HEK293 (cell line): ENCODE measurements around the gene HOXC11.

ENCODE experiments used
- ATF2 ChIP-seq: fragments of 450-650 bp; formaldehyde crosslinking; IDR thresholded peaks from 2 replicates; pipeline ENCODE4 v1.5.1; 2016; ENCODE audit warnings: missing biosample characterization, missing genetic modification characterization, low read depth
- BCL11B ChIP-seq: fragments of 450-650 bp; formaldehyde crosslinking; IDR thresholded peaks from 2 replicates; pipeline ENCODE4 v1.5.1; 2016; ENCODE audit warnings: low read depth, missing biosample characterization, missing genetic modification characterization
- BCL6B ChIP-seq: fragments of 450-650 bp; formaldehyde crosslinking; IDR thresholded peaks from 2 replicates; pipeline ENCODE4 v1.5.1; 2017; ENCODE audit warnings: missing biosample characterization, missing genetic modification characterization
- HIC1 ChIP-seq: fragments of 450-650 bp; formaldehyde crosslinking; IDR thresholded peaks from 2 replicates; pipeline ENCODE4 v1.5.1; 2016; ENCODE audit warnings: missing biosample characterization, missing genetic modification characterization
- KLF1 ChIP-seq: fragments of 450-650 bp; formaldehyde crosslinking; IDR thresholded peaks from 2 replicates; pipeline ENCODE4 v1.5.1; 2016; ENCODE audit warnings: missing biosample characterization, missing genetic modification characterization
- PRDM4 ChIP-seq: fragments of 450-650 bp; formaldehyde crosslinking; IDR thresholded peaks from 2 replicates; pipeline ENCODE4 v1.5.1; 2017; ENCODE audit warnings: missing biosample characterization, missing genetic modification characterization
- ZBTB44 ChIP-seq: fragments of 450-650 bp; IDR thresholded peaks from 2 replicates; pipeline ENCODE4 v1.5.1; 2018; ENCODE audit warnings: missing biosample characterization, mild to moderate bottlenecking, missing genetic modification characterization
- ZFHX2 ChIP-seq: fragments of 450-650 bp; formaldehyde crosslinking; conservative IDR thresholded peaks from 2 replicates; pipeline ENCODE4 v1.5.1; 2016; ENCODE audit warnings: missing biosample characterization, missing genetic modification characterization
- ZNF146 ChIP-seq: fragments of 450-650 bp; formaldehyde crosslinking; IDR thresholded peaks from 2 replicates; pipeline ENCODE4 v1.5.1; 2016; ENCODE audit warnings: missing biosample characterization, missing genetic modification characterization
- ZNF155 ChIP-seq: fragments of 450-650 bp; formaldehyde crosslinking; IDR thresholded peaks from 2 replicates; pipeline ENCODE4 v1.5.1; 2016; ENCODE audit warnings: missing biosample characterization, missing genetic modification characterization
- ZNF18 ChIP-seq: fragments of 450-650 bp; formaldehyde crosslinking; IDR thresholded peaks from 2 replicates; pipeline ENCODE4 v1.5.1; 2016; ENCODE audit warnings: missing biosample characterization, missing genetic modification characterization
- ZNF335 ChIP-seq: fragments of 450-650 bp; formaldehyde crosslinking; conservative IDR thresholded peaks from 2 replicates; pipeline ENCODE4 v1.5.1; 2016; ENCODE audit warnings: missing biosample characterization, missing genetic modification characterization
- ZNF366 ChIP-seq: fragments of 450-650 bp; formaldehyde crosslinking; conservative IDR thresholded peaks from 2 replicates; pipeline ENCODE4 v1.5.1; 2016; ENCODE audit warnings: missing biosample characterization, missing genetic modification characterization
- ZNF404 ChIP-seq: fragments of 450-650 bp; formaldehyde crosslinking; IDR thresholded peaks from 2 replicates; pipeline ENCODE4 v1.5.1; 2017; ENCODE audit warnings: missing biosample characterization, missing genetic modification characterization
- ZNF423 ChIP-seq: fragments of 450-650 bp; formaldehyde crosslinking; IDR thresholded peaks from 2 replicates; pipeline ENCODE4 v1.5.1; 2016; ENCODE audit warnings: missing biosample characterization, missing genetic modification characterization
- ZNF433 ChIP-seq: fragments of 450-650 bp; formaldehyde crosslinking; IDR thresholded peaks from 2 replicates; pipeline ENCODE4 v1.5.1; 2016; ENCODE audit warnings: missing biosample characterization, missing genetic modification characterization, low read depth
- ZNF518A ChIP-seq: fragments of 450-650 bp; formaldehyde crosslinking; conservative IDR thresholded peaks from 2 replicates; pipeline ENCODE4 v1.5.1; 2016; ENCODE audit warnings: low read depth, missing biosample characterization, missing genetic modification characterization
- ZNF610 ChIP-seq: fragments of 450-650 bp; formaldehyde crosslinking; IDR thresholded peaks from 2 replicates; pipeline ENCODE4 v1.5.1; 2016; ENCODE audit warnings: missing biosample characterization, missing genetic modification characterization, borderline replicate concordance
- ZNF626 ChIP-seq: fragments of 450-650 bp; sonication (Bioruptor Pico); formaldehyde crosslinking; IDR thresholded peaks from 2 replicates; pipeline ENCODE4 v1.5.1; 2018; ENCODE audit warnings: missing biosample characterization, missing genetic modification characterization, inconsistent platforms
- ZNF639 ChIP-seq: fragments of 450-650 bp; formaldehyde crosslinking; IDR thresholded peaks from 2 replicates; pipeline ENCODE4 v1.5.1; 2016; ENCODE audit warnings: missing biosample characterization, missing genetic modification characterization
- ZNF677 ChIP-seq: fragments of 450-650 bp; IDR thresholded peaks from 2 replicates; pipeline ENCODE4 v1.5.0; 2018; ENCODE audit warnings: missing biosample characterization, mild to moderate bottlenecking, missing genetic modification characterization, moderate library complexity

HOXC11 gene

GRCh38 chr12:54019924-54020590, 47.1 kb downstream of the HOXC11 start (continued):
- TF ChIP-seq ZNF518A (no peak), PRDM4 (no peak), BCL6B (tag by site-specific recombination) (no peak), ZNF433 (no peak), ZNF18 (tag by site-specific recombination) (no peak), ZNF423 (no peak), BCL11B (no peak), ZNF626 (tag by site-specific recombination) (no peak), ZNF404 (tag by site-specific recombination) (no peak), ZNF335 (tag by site-specific recombination) (0 out of 2 replicates have a peak, but pooled peaks have one; percentile 50), ZNF366 (tag by site-specific recombination) (no peak), ZNF155 (tag by site-specific recombination) (no peak), HIC1 (tag by site-specific recombination) (no peak), ZFHX2 (no peak), KLF1 (no peak), ZBTB44 (no peak), ZNF639 (tag by site-specific recombination) (no peak; the same call in 1 of the 2 replicates), ZNF677 (no peak), ZNF146 (tag by site-specific recombination) (no peak; the same call in 1 of the 2 replicates), ZNF610 (tag by site-specific recombination) (no peak), ATF2 (tag by site-specific recombination) (no peak)
